Thymus (tissue), 11 donors: ENCODE results near the gene RHOB. TPM values are rescaled to one million over a fixed set of nuclear protein-coding genes. Genes with fewer than 3 reads are reported as not detected.
"Not testable (repeated sequence)": the region's sequence is repeated elsewhere in the genome, so short reads cannot be mapped to it uniquely, and the experiment has no call there.

Experiments used
- DNase-seq, 9 donors: peaks; one replicate each; pipeline ENCODE4 v3.0.0-alpha.2; 2013; ENCODE audit warnings: low spot score in 9 of 9, low read depth in 6 of 9, missing footprints in 1 of 9
- H3K27ac ChIP-seq, 2 donors: one replicate each; pipeline ENCODE4 v1.5.1; 2013; ENCODE audit warnings: control low read depth in 1 of 2, low read depth in 1 of 2, low read length in 1 of 2, mild to moderate bottlenecking in 1 of 2, moderate library complexity in 1 of 2
- H3K27me3 ChIP-seq, 2 donors: one replicate each; pipeline ENCODE4 v1.5.1; 2013; ENCODE audit warnings: low read length in 1 of 2; ENCODE audit not compliant: control insufficient read depth in 2 of 2, insufficient read depth in 1 of 2
- H3K36me3 ChIP-seq, 2 donors: one replicate each; pipeline ENCODE4 v1.5.1; 2013; ENCODE audit warnings: low read length in 1 of 2, mild to moderate bottlenecking in 1 of 2, moderate library complexity in 1 of 2; ENCODE audit not compliant: control insufficient read depth in 2 of 2, insufficient read depth in 2 of 2
- H3K4me1 ChIP-seq, 2 donors: one replicate each; pipeline ENCODE4 v1.5.1; 2013; ENCODE audit warnings: low read length in 2 of 2; ENCODE audit not compliant: control insufficient read depth in 2 of 2, insufficient read depth in 2 of 2
- H3K4me3 ChIP-seq, 2 donors: one replicate each; pipeline ENCODE4 v1.5.1; 2013; ENCODE audit warnings: low read length in 2 of 2, control low read depth in 1 of 2, mild to moderate bottlenecking in 1 of 2
- H3K9me3 ChIP-seq, 2 donors: one replicate each; pipeline ENCODE4 v1.5.1; 2013; ENCODE audit warnings: low read length in 1 of 2, mild to moderate bottlenecking in 1 of 2; ENCODE audit not compliant: control insufficient read depth in 2 of 2, insufficient read depth in 1 of 2
- WGBS: extraction: QIAGEN DNeasy Blood & Tissue Kit; methylation state at CpG from one replicate; pipeline ENCODE4 v1.1.7; 2013; 5-methylcytosine and 5-hydroxymethylcytosine counted together
- polyA plus RNA-seq: library from polyadenylated mRNA; stranded (reverse); fragments of 200-250 nt; gene quantifications from one replicate; pipeline ENCODE4 v1.2.3, GENCODE V29; 2013
- total RNA-seq: library from RNA; stranded (reverse); fragments of 120-200 nt; gene quantifications from one replicate; pipeline ENCODE4 v1.2.4, GENCODE V29; 2013
- donor health status: healthy.

Gene RHOB
- total and polyA plus RNA-seq, 2 donors, result 59.0 to 281 TPM

GRCh38 chr2:20432714-20433113 lies 14.2 kb upstream of the RHOB start:
- Histone ChIP-seq H3K4me3 (no peak overlapping the region), H3K9me3 (no peaks in the 10 kb centered on the region), H3K36me3 (no peaks in the 10 kb centered on the region), H3K27me3 (no peaks in the 10 kb centered on the region), H3K4me1 (no peaks in the 10 kb centered on the region), H3K27ac (no peak overlapping the region)
- DNase-seq, result no peak
- WGBS, result 90% methylated on average over 5 of the region's 5 CpGs

GRCh38 chr2:20433249-20433648 lies 13.6 kb upstream of the RHOB start:
- DNase-seq, result no peak
- no peaks in the 10 kb centered on the region for H3K9me3 ChIP-seq
- no peak overlapping the region for H3K4me3 ChIP-seq
- WGBS, result 98% methylated on average over 7 of the region's 7 CpGs
- H3K36me3 ChIP-seq, result no peaks in the 10 kb centered on the region
- no peak overlapping the region for H3K27ac ChIP-seq
- H3K27me3 ChIP-seq, result peaks cover 0 to 2% of the 10 kb centered on the region in 2 donors
- no peaks in the 10 kb centered on the region for H3K4me1 ChIP-seq

GRCh38 chr2:20433946-20434553 lies 12.8 kb upstream of the RHOB start:
- no peaks in the 10 kb centered on the region for H3K4me1 ChIP-seq
- no peak overlapping the region for H3K4me3 ChIP-seq
- H3K9me3 ChIP-seq, result no peaks in the 10 kb centered on the region
- DNase-seq, result no peak
- no peaks in the 10 kb centered on the region for H3K36me3 ChIP-seq
- no peak overlapping the region for H3K27ac ChIP-seq
- H3K27me3 ChIP-seq, result peaks cover 0 to 4% of the 10 kb centered on the region in 2 donors
- WGBS, result 92% methylated on average over 4 of the region's 4 CpGs

GRCh38 chr2:20434588-20435294 lies 12.1 kb upstream of the RHOB start:
- Histone ChIP-seq H3K4me1 (no peaks in the 10 kb centered on the region), H3K27ac (no peak overlapping the region), H3K27me3 (peaks cover 0 to 7% of the 10 kb centered on the region in 2 donors), H3K9me3 (no peaks in the 10 kb centered on the region), H3K4me3 (no peak overlapping the region), H3K36me3 (no peaks in the 10 kb centered on the region)
- WGBS, result 90% methylated on average over 8 of the region's 8 CpGs
- DNase-seq, result no peak

GRCh38 chr2:20435456-20435855 lies 11.4 kb upstream of the RHOB start:
- not testable (repeated sequence) for H3K27ac ChIP-seq, DNase-seq, H3K4me3 ChIP-seq, H3K27me3 ChIP-seq, H3K9me3 ChIP-seq, H3K36me3 ChIP-seq, H3K4me1 ChIP-seq
- WGBS, result 94% methylated on average over 9 of the region's 9 CpGs

GRCh38 chr2:20436716-20437470 lies 10.0 kb upstream of the RHOB start:
- no peak overlapping the region for H3K4me3 ChIP-seq
- WGBS, result 90% methylated on average over 7 of the region's 7 CpGs
- DNase-seq, result no peak
- no peaks in the 10 kb centered on the region for H3K4me1 ChIP-seq
- H3K36me3 ChIP-seq, result no peaks in the 10 kb centered on the region
- H3K27me3 ChIP-seq, result peaks cover 0 to 7% of the 10 kb centered on the region in 2 donors
- no peaks in the 10 kb centered on the region for H3K9me3 ChIP-seq
- no peak overlapping the region for H3K27ac ChIP-seq

- no peaks in the 10 kb centered on the region for H3K4me1 ChIP-seq
- no peaks in the 10 kb centered on the region for H3K36me3 ChIP-seq
- peaks cover 0 to 9% of the 10 kb centered on the region in 2 donors for H3K27me3 ChIP-seq
- H3K4me3 ChIP-seq, result no peak overlapping the region
- no peak overlapping the region for H3K27ac ChIP-seq
- no peak for DNase-seq
- no peaks in the 10 kb centered on the region for H3K9me3 ChIP-seq
- WGBS, result 86% methylated on average over 7 of the region's 7 CpGs
Observed at GRCh38 chr2:20438334-20439192, 8.3 kb upstream of the RHOB start.

- no peaks in the 10 kb centered on the region for H3K4me1 ChIP-seq
- DNase-seq, result no peak
- no peaks in the 10 kb centered on the region for H3K9me3 ChIP-seq
- 96% methylated on average over 4 of the region's 4 CpGs for WGBS
- H3K27me3 ChIP-seq, result peaks cover 0 to 14% of the 10 kb centered on the region in 2 donors
- no peaks in the 10 kb centered on the region for H3K36me3 ChIP-seq
- no peak overlapping the region for H3K4me3 ChIP-seq
- no peak overlapping the region for H3K27ac ChIP-seq
Observed at GRCh38 chr2:20439193-20439475, 7.7 kb upstream of the RHOB start.
